CD14-positive monocyte (primary cell): ENCODE results near the gene INTS12. TPM values are rescaled to one million over a fixed set of nuclear protein-coding genes. Genes with fewer than 3 reads are reported as not detected.

ENCODE experiments used
- DNase-seq, 3 donors: peaks; one replicate each; pipeline ENCODE4 v3.0.0-alpha.2; 2011 to 2022
- H2AFZ ChIP-seq: 2 replicates; pipeline ENCODE4 v1.6.0; 2012; ENCODE audit warnings: mild to moderate bottlenecking, low read depth, low read length, inconsistent platforms; ENCODE audit not compliant: insufficient read depth, poor library complexity, severe bottlenecking
- H3K27ac ChIP-seq, 2 donors: 1 replicate in 1 of 2; 2 replicates in 1 of 2; pipeline ENCODE4 v1.5.1; 2012 to 2013; ENCODE audit warnings: low read length in 2 of 2, control low read depth in 1 of 2, inconsistent platforms in 1 of 2, low read depth in 1 of 2, mild to moderate bottlenecking in 1 of 2
- H3K27me3 ChIP-seq, 2 donors: one replicate each; pipeline versions ENCODE4 v1.6.0 to v1.6.1; 2011 to 2013; ENCODE audit warnings: low read length in 2 of 2; ENCODE audit not compliant: control insufficient read depth in 2 of 2, insufficient read depth in 2 of 2
- H3K36me3 ChIP-seq, 2 donors: replicated peaks in 1 of 2; 1 replicate in 1 of 2; 2 replicates in 1 of 2; pipeline versions ENCODE4 v1.5.1 to v1.6.1; 2012 to 2013; ENCODE audit warnings: low read length in 2 of 2, control low read depth in 1 of 2, inconsistent platforms in 1 of 2, mild to moderate bottlenecking in 1 of 2; ENCODE audit not compliant: insufficient read depth in 2 of 2, control insufficient read depth in 1 of 2
- H3K4me1 ChIP-seq, 2 donors: 1 replicate in 1 of 2; 2 replicates in 1 of 2; pipeline versions ENCODE4 v1.5.1 to v1.6.1; 2012 to 2013; ENCODE audit warnings: low read length in 2 of 2, control low read depth in 1 of 2, inconsistent platforms in 1 of 2, mild to moderate bottlenecking in 1 of 2, moderate library complexity in 1 of 2; ENCODE audit not compliant: insufficient read depth in 2 of 2, control insufficient read depth in 1 of 2
- H3K4me2 ChIP-seq: replicated peaks from 2 replicates; pipeline ENCODE3; 2012; ENCODE audit warnings: low read length, moderate library complexity, mild to moderate bottlenecking; ENCODE audit not compliant: poor library complexity, severe bottlenecking; ENCODE audit errors: extremely low read depth
- H3K4me3 ChIP-seq, 3 experiments: fragments of 200-600 bp in 1 of 3; sonication (generic) in 1 of 3; replicated peaks in 1 of 3; 1 replicate in 2 of 3; 2 replicates in 1 of 3; pipeline ENCODE4 v1.5.1; 2011 to 2013; ENCODE audit warnings: low read length in 3 of 3, mild to moderate bottlenecking in 3 of 3, control low read depth in 2 of 3, low read depth in 2 of 3, inconsistent platforms in 1 of 3, moderate library complexity in 1 of 3
- H3K79me2 ChIP-seq: 2 replicates; pipeline ENCODE4 v1.6.0; 2012; ENCODE audit warnings: mild to moderate bottlenecking, control low read depth, inconsistent platforms, low read length, moderate library complexity; ENCODE audit not compliant: insufficient read depth
- H3K9ac ChIP-seq: 2 replicates; pipeline ENCODE4 v1.6.0; 2017; ENCODE audit warnings: low read length, mild to moderate bottlenecking; ENCODE audit not compliant: insufficient read depth, poor library complexity, severe bottlenecking
- H3K9me3 ChIP-seq, 2 donors: replicated peaks in 1 of 2; 1 replicate in 1 of 2; 2 replicates in 1 of 2; pipeline versions ENCODE4 v1.5.1 to v1.6.1; 2012 to 2013; ENCODE audit warnings: low read length in 2 of 2, control low read depth in 1 of 2; ENCODE audit not compliant: control insufficient read depth in 1 of 2, insufficient read depth in 1 of 2
- H4K20me1 ChIP-seq: 2 replicates; pipeline ENCODE4 v1.6.0; 2012; ENCODE audit warnings: mild to moderate bottlenecking, low read length, control low read depth, moderate library complexity; ENCODE audit not compliant: insufficient read depth
- H3K27ac Mint-ChIP-seq, 7 donors: one replicate each; pipeline ENCODE4 v1.8.0; 2020; ENCODE audit warnings: mild to moderate bottlenecking in 7 of 7, mixed read lengths in 7 of 7, moderate library complexity in 6 of 7, inconsistent platforms in 2 of 7
- H3K27me3 Mint-ChIP-seq, 3 donors: one replicate each; pipeline ENCODE4 v1.8.0; 2021 to 2022; ENCODE audit warnings: low read depth in 3 of 3, mild to moderate bottlenecking in 3 of 3, mixed read lengths in 3 of 3, moderate library complexity in 3 of 3, inconsistent platforms in 1 of 3
- H3K36me3 Mint-ChIP-seq, 2 donors: one replicate each; pipeline ENCODE4 v1.8.0; 2020; ENCODE audit warnings: mixed read lengths in 2 of 2, inconsistent platforms in 1 of 2, mild to moderate bottlenecking in 1 of 2
- H3K4me1 Mint-ChIP-seq: one replicate; pipeline ENCODE4 v1.8.0; 2020; ENCODE audit warnings: mild to moderate bottlenecking, mixed read lengths
- H3K4me3 Mint-ChIP-seq, 2 donors: one replicate each; pipeline ENCODE4 v1.8.0; 2020; ENCODE audit warnings: mild to moderate bottlenecking in 2 of 2, mixed read lengths in 2 of 2, moderate library complexity in 1 of 2
- H3K9me3 Mint-ChIP-seq, 7 donors: one replicate each; pipeline ENCODE4 v1.8.0; 2020 to 2022; ENCODE audit warnings: mixed read lengths in 7 of 7, mild to moderate bottlenecking in 6 of 7, moderate library complexity in 6 of 7, inconsistent platforms in 2 of 7
- CTCF ChIP-seq: fragments of 200-600 bp; IDR thresholded peaks from one replicate; pipeline ENCODE4 v1.8.0; 2022; ENCODE audit warnings: antibody characterized with exemption, mild to moderate bottlenecking
- WGBS: methylation state at CpG from one replicate; pipeline ENCODE4 v1.1.5; 2013; ENCODE audit warnings: missing lambda C conversion rate; ENCODE audit not compliant: insufficient coverage; 5-methylcytosine and 5-hydroxymethylcytosine counted together
- intact Hi-C, 2 donors: fragments of 100-400 bp; cut with micrococcal nuclease; formaldehyde crosslinking; loops; one replicate each; pipeline versions ENCODE4 v1.15.0 to v1.15.1; 2023
- polyA plus RNA-seq, 3 donors: library from polyadenylated mRNA; depleted of rRNA in 1 of 3; unstranded in 2 of 3; stranded (reverse) in 1 of 3; fragments of 300-500 nt in 2 of 3; fragments of >200 nt in 1 of 3; fragmentation: Illumina TruSeq in 2 of 3; gene quantifications; 1 replicate in 2 of 3; 2 replicates in 1 of 3; pipeline ENCODE4 v1.2.3, GENCODE V29; 2012 to 2021

The INTS12 gene
- polyA plus RNA-seq, 3 donors: 12.0 to 22.9 (median 18.1) TPM

- H3K4me2 ChIP-seq: no peak overlapping the region
- no peaks in the 10 kb centered on the region for H3K9me3 ChIP-seq
- intact Hi-C loops: no loop called here
- H3K36me3 ChIP-seq: no peaks in the 10 kb centered on the region
- Mint-ChIP-seq H3K27me3 (peaks cover 0 to 6% (median 0%) of the 10 kb centered on the region in 3 donors), H3K4me3 (no peak overlapping the region), H3K36me3 (no peaks in the 10 kb centered on the region), H3K27ac (no peak overlapping the region), H3K9me3 (no peaks in the 10 kb centered on the region), H3K4me1 (no peaks in the 10 kb centered on the region)
- no peaks in the 10 kb centered on the region for H4K20me1 ChIP-seq
- no peak for TF ChIP-seq CTCF
- H3K27me3 ChIP-seq: no peaks in the 10 kb centered on the region
- H3K4me3 ChIP-seq: no peak overlapping the region
- no peaks in the 10 kb centered on the region for H3K79me2 ChIP-seq
- H3K27ac ChIP-seq: no peak overlapping the region
- H3K9ac ChIP-seq: no peak overlapping the region
- H3K4me1 ChIP-seq: no peaks in the 10 kb centered on the region
- DNase-seq: no peak
- H2AFZ ChIP-seq: no peak overlapping the region
Observed at GRCh38 chr4:105651884-105652283, 56.6 kb downstream of the INTS12 start.

GRCh38 chr4:105650190-105650589, 58.3 kb downstream of the INTS12 start:
- Mint-ChIP-seq H3K4me3 (no peak overlapping the region), H3K9me3 (no peaks in the 10 kb centered on the region), H3K27me3 (peaks cover 0 to 6% (median 0%) of the 10 kb centered on the region in 3 donors), H3K4me1 (no peaks in the 10 kb centered on the region), H3K36me3 (no peaks in the 10 kb centered on the region), H3K27ac (peak overlapping the region in 1 of 7 donors; percentile 10)
- DNase-seq: no peak
- H3K4me2 ChIP-seq: no peak overlapping the region
- H3K9me3 ChIP-seq: no peaks in the 10 kb centered on the region
- intact Hi-C loops: no loop called here
- no peaks in the 10 kb centered on the region for H3K79me2 ChIP-seq
- no CpG with 5 or more reads among the region's 1 CpG for WGBS
- H3K4me3 ChIP-seq: no peak overlapping the region
- H3K4me1 ChIP-seq: no peaks in the 10 kb centered on the region
- no peaks in the 10 kb centered on the region for H4K20me1 ChIP-seq
- no peak for TF ChIP-seq CTCF
- no peak overlapping the region for H3K9ac ChIP-seq
- H2AFZ ChIP-seq: no peak overlapping the region
- no peaks in the 10 kb centered on the region for H3K27me3 ChIP-seq
- no peak overlapping the region for H3K27ac ChIP-seq
- no peaks in the 10 kb centered on the region for H3K36me3 ChIP-seq
